Activated naive CD8-positive, alpha-beta T cell treated with anti-CD3 and anti-CD28 coated beads for 36 hours (primary cell): ENCODE results near the gene ADAM11. TPM values are rescaled to one million over a fixed set of nuclear protein-coding genes. Genes with fewer than 3 reads are reported as not detected.
"Not testable (repeated sequence)": the region's sequence is repeated elsewhere in the genome, so short reads cannot be mapped to it uniquely, and the experiment has no call there.

Source experiments
- DNase-seq: peaks from one replicate; pipeline ENCODE4 v3.0.0; 2021
- H3K27ac Mint-ChIP-seq: one replicate; pipeline ENCODE4 v1.8.0; 2022; ENCODE audit warnings: mild to moderate bottlenecking, moderate library complexity, mixed read lengths
- H3K27me3 Mint-ChIP-seq: one replicate; pipeline ENCODE4 v1.8.0; 2022; ENCODE audit warnings: mild to moderate bottlenecking, mixed read lengths
- H3K36me3 Mint-ChIP-seq: one replicate; pipeline ENCODE4 v1.8.0; 2021; ENCODE audit warnings: mild to moderate bottlenecking, mixed read lengths
- H3K4me1 Mint-ChIP-seq: one replicate; pipeline ENCODE4 v1.8.0; 2021; ENCODE audit warnings: mixed read lengths
- H3K4me3 Mint-ChIP-seq: one replicate; pipeline ENCODE4 v1.8.0; 2022; ENCODE audit warnings: mild to moderate bottlenecking, moderate library complexity, mixed read lengths
- H3K9me3 Mint-ChIP-seq: one replicate; pipeline ENCODE4 v1.8.0; 2022; ENCODE audit warnings: mixed read lengths
- total RNA-seq, 2 experiments: library from RNA; stranded (reverse); gene quantifications; one replicate each; pipeline ENCODE4 v1.2.3, GENCODE V29; 2021

ADAM11 gene
- under 1 TPM; 0.10 TPM for total RNA-seq

- peak within 1 kb of the TSS; percentile 18 for H3K4me3 Mint-ChIP-seq
- no peaks in the 10 kb centered on the region for H3K4me1 Mint-ChIP-seq
- no peaks in the 10 kb centered on the region for H3K36me3 Mint-ChIP-seq
- H3K27ac Mint-ChIP-seq, result no peak within 1 kb of the TSS
- H3K27me3 Mint-ChIP-seq, result peaks cover 48% of the 10 kb centered on the region
- no peak for DNase-seq
- no peaks in the 10 kb centered on the region for H3K9me3 Mint-ChIP-seq
Measured at GRCh38 chr17:44758414-44759085, at the start of gene ADAM11. Gene ADAM11 (plus strand): TSS chr17:44758988. CDS start chr17:44759200, 212 bp downstream.

GRCh38 chr17:44719444-44719843 lies 39.3 kb upstream of the ADAM11 start:
- Mint-ChIP-seq H3K4me1 (no peaks in the 10 kb centered on the region), H3K36me3 (peaks cover 18% of the 10 kb centered on the region), H3K27me3 (no peaks in the 10 kb centered on the region), H3K27ac (no peak overlapping the region), H3K9me3 (no peaks in the 10 kb centered on the region), H3K4me3 (no peak overlapping the region)
- no peak for DNase-seq

GRCh38 chr17:44722254-44722653 lies 36.5 kb upstream of the ADAM11 start:
- Mint-ChIP-seq H3K4me1 (no peaks in the 10 kb centered on the region), H3K9me3 (no peaks in the 10 kb centered on the region), H3K27ac (no peak overlapping the region)

GRCh38 chr17:44726121-44726520 lies 32.7 kb upstream of the ADAM11 start:
- H3K27ac Mint-ChIP-seq, H3K4me3 Mint-ChIP-seq, DNase-seq, H3K36me3 Mint-ChIP-seq, H3K4me1 Mint-ChIP-seq, H3K27me3 Mint-ChIP-seq, H3K9me3 Mint-ChIP-seq: not testable (repeated sequence)

More at GRCh38 chr17:44722254-44722653, 36.5 kb upstream of the ADAM11 start:
- Mint-ChIP-seq H3K27me3 (no peaks in the 10 kb centered on the region), H3K36me3 (peaks cover 19% of the 10 kb centered on the region), H3K4me3 (no peak overlapping the region)
- DNase-seq, result no peak

GRCh38 chr17:44733753-44734152 lies 25.0 kb upstream of the ADAM11 start:
- H3K36me3 Mint-ChIP-seq, result peaks cover 16% of the 10 kb centered on the region
- no peaks in the 10 kb centered on the region for H3K4me1 Mint-ChIP-seq
- DNase-seq, result no peak
- no peak overlapping the region for H3K4me3 Mint-ChIP-seq
- no peaks in the 10 kb centered on the region for H3K27me3 Mint-ChIP-seq
- no peak overlapping the region for H3K27ac Mint-ChIP-seq
- H3K9me3 Mint-ChIP-seq, result no peaks in the 10 kb centered on the region

GRCh38 chr17:44734272-44734671 lies 24.5 kb upstream of the ADAM11 start:
- H3K27me3 Mint-ChIP-seq, result no peaks in the 10 kb centered on the region
- no peak overlapping the region for H3K27ac Mint-ChIP-seq
- H3K4me1 Mint-ChIP-seq, result no peaks in the 10 kb centered on the region
- no peaks in the 10 kb centered on the region for H3K9me3 Mint-ChIP-seq
- no peak overlapping the region for H3K4me3 Mint-ChIP-seq
- no peak for DNase-seq
- peaks cover 16% of the 10 kb centered on the region for H3K36me3 Mint-ChIP-seq

GRCh38 chr17:44736551-44737240 lies 22.1 kb upstream of the ADAM11 start:
- no peak for DNase-seq
- Mint-ChIP-seq H3K27ac (no peak overlapping the region), H3K36me3 (peaks cover 19% of the 10 kb centered on the region), H3K4me3 (no peak overlapping the region), H3K4me1 (no peaks in the 10 kb centered on the region), H3K27me3 (no peaks in the 10 kb centered on the region), H3K9me3 (no peaks in the 10 kb centered on the region)

- no peak overlapping the region for H3K27ac Mint-ChIP-seq
- H3K4me1 Mint-ChIP-seq, result no peaks in the 10 kb centered on the region
- H3K4me3 Mint-ChIP-seq, result no peak overlapping the region
- H3K36me3 Mint-ChIP-seq, result peaks cover 16% of the 10 kb centered on the region
- DNase-seq, result no peak
- H3K9me3 Mint-ChIP-seq, result no peaks in the 10 kb centered on the region
- H3K27me3 Mint-ChIP-seq, result no peaks in the 10 kb centered on the region
Measured at GRCh38 chr17:44738214-44738906, 20.4 kb upstream of the ADAM11 start.

- no peaks in the 10 kb centered on the region for H3K9me3 Mint-ChIP-seq
- no peak overlapping the region for H3K27ac Mint-ChIP-seq
- no peaks in the 10 kb centered on the region for H3K4me1 Mint-ChIP-seq
- no peak overlapping the region for H3K4me3 Mint-ChIP-seq
- DNase-seq, result no peak
- H3K36me3 Mint-ChIP-seq, result peaks cover 8% of the 10 kb centered on the region
- no peaks in the 10 kb centered on the region for H3K27me3 Mint-ChIP-seq
Measured at GRCh38 chr17:44741316-44741715, 17.5 kb upstream of the ADAM11 start.

- Mint-ChIP-seq H3K4me1 (no peaks in the 10 kb centered on the region), H3K27ac (no peak overlapping the region), H3K36me3 (peaks cover under 1% of the 10 kb centered on the region), H3K27me3 (no peaks in the 10 kb centered on the region), H3K9me3 (no peaks in the 10 kb centered on the region), H3K4me3 (no peak overlapping the region)
- DNase-seq, result no peak
Measured at GRCh38 chr17:44745301-44745700, 13.5 kb upstream of the ADAM11 start.

- not testable (repeated sequence) for H3K4me1 Mint-ChIP-seq, DNase-seq, H3K27me3 Mint-ChIP-seq, H3K36me3 Mint-ChIP-seq, H3K27ac Mint-ChIP-seq, H3K4me3 Mint-ChIP-seq, H3K9me3 Mint-ChIP-seq
Measured at GRCh38 chr17:44745738-44746137, 13.1 kb upstream of the ADAM11 start.

- Mint-ChIP-seq H3K9me3 (no peaks in the 10 kb centered on the region), H3K27ac (no peak overlapping the region), H3K4me3 (no peak overlapping the region), H3K27me3 (no peaks in the 10 kb centered on the region), H3K36me3 (peaks cover 11% of the 10 kb centered on the region), H3K4me1 (no peaks in the 10 kb centered on the region)
- DNase-seq, result no peak
Measured at GRCh38 chr17:44747566-44747965, 11.2 kb upstream of the ADAM11 start.

GRCh38 chr17:44749076-44749979 lies 9.5 kb upstream of the ADAM11 start:
- Mint-ChIP-seq H3K4me1 (no peaks in the 10 kb centered on the region), H3K36me3 (peaks cover 11% of the 10 kb centered on the region), H3K4me3 (no peak overlapping the region), H3K27ac (no peak overlapping the region), H3K9me3 (no peaks in the 10 kb centered on the region), H3K27me3 (peaks cover 3% of the 10 kb centered on the region)
- no peak for DNase-seq

- no peak overlapping the region for H3K27ac Mint-ChIP-seq
- H3K27me3 Mint-ChIP-seq, result peaks cover 3% of the 10 kb centered on the region
- no peak overlapping the region for H3K4me3 Mint-ChIP-seq
- no peak for DNase-seq
- H3K4me1 Mint-ChIP-seq, result no peaks in the 10 kb centered on the region
- H3K9me3 Mint-ChIP-seq, result no peaks in the 10 kb centered on the region
- peaks cover 11% of the 10 kb centered on the region for H3K36me3 Mint-ChIP-seq
Measured at GRCh38 chr17:44749980-44750318, 8.8 kb upstream of the ADAM11 start.

- no peak overlapping the region for H3K27ac Mint-ChIP-seq
- peaks cover 3% of the 10 kb centered on the region for H3K27me3 Mint-ChIP-seq
- H3K4me3 Mint-ChIP-seq, result no peak overlapping the region
- H3K4me1 Mint-ChIP-seq, result no peaks in the 10 kb centered on the region
- H3K36me3 Mint-ChIP-seq, result peaks cover 11% of the 10 kb centered on the region
- no peaks in the 10 kb centered on the region for H3K9me3 Mint-ChIP-seq
- no peak for DNase-seq
Measured at GRCh38 chr17:44751331-44751730, 7.5 kb upstream of the ADAM11 start.
